HG03378 (cell line): Measurements from ENCODE around the gene TRIO.
A peak's percentile ranks its signal among the peaks of the same experiment; 100 is the strongest.

Experiments
- ATAC-seq: cut with Tn5 transposase; IDR thresholded peaks from one replicate; pipeline ENCODE4 v1.9.1; 2021; ENCODE audit warnings: mild to moderate bottlenecking, moderate library complexity; ENCODE audit not compliant: unreplicated experiment

The TRIO gene

GRCh38 chr5:14240359-14240758 lies 97.2 kb downstream of the TRIO start:
- no peak for ATAC-seq

DNA sequence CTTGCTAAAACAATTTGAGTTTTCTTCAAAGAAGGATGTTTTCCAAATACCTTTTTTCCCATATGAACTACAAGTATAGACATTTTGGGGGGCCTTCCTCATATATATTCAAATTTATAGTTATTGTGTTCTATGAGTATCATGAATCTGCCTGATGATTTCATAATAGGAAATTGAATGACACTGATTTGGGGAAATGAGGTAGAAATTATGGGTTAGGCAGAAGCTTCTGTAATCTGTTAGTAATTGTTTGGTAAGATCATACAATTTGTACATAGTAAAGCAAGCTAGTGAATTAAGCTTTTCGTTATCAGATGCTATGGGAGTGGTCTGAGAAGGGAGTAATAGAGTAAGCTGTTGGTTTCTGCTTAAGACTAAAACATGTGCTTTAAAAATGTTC lies 98.0 kb downstream of the TRIO start:
- no peak for ATAC-seq

- ATAC-seq: no peak
Measured at GRCh38 chr5:14242447-14242846, 99.3 kb downstream of the TRIO start.

- ATAC-seq: no peak
Measured at GRCh38 chr5:14242871-14243383, 99.8 kb downstream of the TRIO start.

- ATAC-seq: no peak
Measured at GRCh38 chr5:14243766-14244165, 100.6 kb downstream of the TRIO start.

GRCh38 chr5:14244721-14245120 lies 101.6 kb downstream of the TRIO start:
- no peak for ATAC-seq

GRCh38 chr5:14245132-14245925 lies 102.2 kb downstream of the TRIO start:
- no peak for ATAC-seq

DNA sequence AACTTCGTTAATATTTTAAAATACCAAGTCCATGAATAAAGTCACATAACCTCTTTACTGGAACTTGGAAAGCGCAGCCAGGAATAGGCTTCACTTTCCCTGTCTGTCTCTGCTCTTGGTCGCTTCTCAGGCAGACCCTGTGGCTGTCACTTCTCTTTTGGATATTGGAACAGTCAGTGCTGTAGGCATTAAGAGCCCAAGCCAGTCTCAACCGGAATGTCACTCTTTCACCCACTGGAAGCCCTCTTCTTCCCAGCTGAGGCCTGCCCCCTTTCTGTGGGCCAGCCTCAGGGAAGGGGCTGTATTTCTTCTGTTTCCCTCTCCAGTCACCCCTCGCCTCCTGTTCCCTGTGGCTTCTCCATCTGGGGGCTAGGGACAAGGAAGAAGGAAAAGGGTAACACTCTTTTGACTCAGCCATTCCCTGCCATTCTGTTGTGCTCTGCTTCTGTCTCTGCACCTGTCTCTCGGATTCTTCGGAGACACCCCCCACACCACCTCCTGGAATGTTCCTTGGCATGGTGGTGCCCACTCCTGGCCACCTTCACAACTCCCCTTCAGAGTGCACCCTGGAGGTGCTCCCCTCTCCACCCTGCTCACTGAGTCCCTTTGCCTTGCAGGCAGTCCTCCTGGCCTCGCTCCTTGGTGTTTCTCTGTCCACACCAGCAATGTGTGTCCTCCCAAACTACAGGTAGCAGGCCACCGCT lies 103.4 kb downstream of the TRIO start:
- ATAC-seq: no peak

- no peak for ATAC-seq
Measured at GRCh38 chr5:14247054-14247386, 103.9 kb downstream of the TRIO start.

- no peak for ATAC-seq
Measured at GRCh38 chr5:14249258-14250082, 106.3 kb downstream of the TRIO start.

DNA sequence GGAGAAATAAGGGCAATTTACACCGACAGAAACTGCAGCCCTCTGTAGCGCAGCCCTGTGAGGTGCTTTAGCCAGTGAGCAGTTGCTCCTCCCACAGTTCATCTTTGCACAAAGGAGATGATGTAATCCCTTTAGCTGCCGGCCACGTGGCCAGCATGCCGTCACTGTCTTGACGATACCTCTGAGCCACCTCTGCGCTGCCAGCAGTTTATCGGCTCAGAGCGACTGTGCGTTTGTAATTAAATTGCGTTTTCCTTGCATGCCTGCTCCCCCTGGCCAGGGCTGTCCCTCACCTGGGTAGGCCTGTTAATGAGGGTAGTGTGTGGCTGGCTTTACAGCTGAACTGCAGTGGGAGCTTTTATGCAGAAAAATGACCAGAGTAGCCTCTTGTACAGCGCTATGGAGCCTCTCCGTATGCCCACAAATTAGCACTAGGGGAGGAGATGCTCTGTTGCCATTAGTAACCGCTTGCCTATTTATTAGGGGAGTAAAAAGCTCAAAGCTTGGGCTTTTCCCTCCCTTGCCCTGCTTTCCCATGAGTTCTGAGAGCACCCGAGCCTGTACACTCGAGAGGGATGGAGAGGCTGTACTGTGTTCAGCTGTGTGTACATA lies 107.0 kb downstream of the TRIO start:
- no peak for ATAC-seq

DNA sequence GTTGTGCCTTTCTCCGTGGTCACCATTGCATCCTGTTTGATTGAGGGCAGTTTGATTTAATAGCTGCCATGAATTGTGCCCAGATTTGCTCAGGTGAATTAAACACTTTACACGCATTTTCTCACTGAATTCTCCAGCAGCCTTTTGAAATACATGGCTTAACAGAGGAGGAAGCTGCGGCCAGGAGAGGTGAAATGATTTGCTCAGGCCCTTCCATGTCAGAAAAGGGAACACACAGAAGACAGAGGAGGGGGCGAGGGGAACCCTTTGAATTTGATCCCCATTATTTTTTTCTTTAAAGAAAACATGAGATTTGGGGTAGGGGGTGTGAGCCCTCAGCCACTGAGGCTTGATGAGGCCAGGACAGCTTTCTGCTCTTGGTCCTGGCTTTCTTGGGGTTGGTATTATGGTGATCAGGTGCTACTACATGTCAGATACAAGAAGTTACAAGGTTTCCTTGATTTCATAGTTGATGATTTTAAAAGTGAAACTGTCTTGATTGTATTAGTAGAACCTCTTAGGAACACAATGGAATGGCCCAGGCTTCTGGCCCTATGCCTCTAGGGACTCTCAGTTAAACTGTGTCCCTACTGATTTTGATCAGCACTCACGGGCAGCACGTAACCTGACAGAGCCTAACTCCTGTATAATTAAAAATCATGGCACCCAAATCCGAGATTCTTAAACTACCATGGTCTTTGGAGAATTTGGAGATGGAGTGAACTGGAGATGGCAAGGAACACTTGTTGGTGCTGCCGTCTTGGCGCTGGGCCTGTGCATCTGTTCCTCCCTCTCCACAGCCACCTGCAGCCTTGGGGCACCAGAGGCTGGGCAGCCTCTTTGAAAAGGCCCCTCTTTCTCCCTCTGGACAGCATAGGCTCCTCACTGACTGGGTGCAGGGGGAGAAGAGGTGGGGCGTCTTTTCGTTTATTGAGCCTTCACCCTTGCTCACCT lies 107.9 kb downstream of the TRIO start:
- peak; percentile 46 for ATAC-seq

- peak; percentile 43 for ATAC-seq
Measured at GRCh38 chr5:14251733-14252132, 108.6 kb downstream of the TRIO start.

GRCh38 chr5:14252793-14253192 lies 109.7 kb downstream of the TRIO start:
- no peak for ATAC-seq

GRCh38 chr5:14254686-14255085 lies 111.5 kb downstream of the TRIO start:
- no peak for ATAC-seq

GRCh38 chr5:14256026-14256690 lies 113.0 kb downstream of the TRIO start:
- ATAC-seq: no peak

GRCh38 chr5:14256756-14257393 lies 113.7 kb downstream of the TRIO start:
- no peak for ATAC-seq

DNA sequence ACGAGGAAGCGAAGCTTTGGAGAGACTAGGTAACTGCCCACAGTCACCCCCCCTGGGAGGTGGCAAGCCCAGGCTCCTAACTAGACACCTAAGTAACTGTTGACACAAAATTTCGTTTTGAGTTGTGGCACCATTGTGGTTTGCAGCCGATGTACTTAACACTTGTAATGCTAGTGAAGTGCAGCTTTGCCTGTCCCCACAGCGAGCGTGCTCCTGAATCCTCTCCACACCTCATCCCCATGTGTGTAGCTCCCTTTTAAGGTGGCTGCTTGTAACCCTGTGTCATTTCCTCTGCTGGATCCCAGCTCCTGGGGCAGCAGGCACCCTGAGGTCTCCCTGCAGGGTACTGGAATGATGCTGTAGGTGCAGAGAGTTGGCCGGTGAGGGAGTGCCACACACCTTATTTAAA lies 114.9 kb downstream of the TRIO start:
- peak; percentile 75 for ATAC-seq

- ATAC-seq: peak; percentile 47
Measured at GRCh38 chr5:14258840-14259239, 115.7 kb downstream of the TRIO start.
